Chondrocyte (in vitro differentiated cells): Measurements from ENCODE around the gene KISS1R. TPM values are rescaled to one million over a fixed set of nuclear protein-coding genes. Genes with fewer than 3 reads are reported as not detected.

Source experiments
- DNase-seq: peaks from one replicate; pipeline ENCODE4 v3.0.0; 2021; ENCODE audit warnings: mixed read lengths, low spot score
- H3K27ac Mint-ChIP-seq: one replicate; pipeline ENCODE4 v1.8.0; 2021; ENCODE audit warnings: mild to moderate bottlenecking, moderate library complexity, mixed read lengths; ENCODE audit not compliant: unreplicated experiment
- H3K27me3 Mint-ChIP-seq: 2 replicates; pipeline ENCODE4 v1.8.0; 2021; ENCODE audit warnings: low read depth, mixed read lengths
- H3K36me3 Mint-ChIP-seq: 2 replicates; pipeline ENCODE4 v1.8.0; 2021; ENCODE audit warnings: low read depth, mixed read lengths
- H3K4me1 Mint-ChIP-seq: 2 replicates; pipeline ENCODE4 v1.8.0; 2021; ENCODE audit warnings: low read depth, mild to moderate bottlenecking, mixed read lengths
- H3K4me3 Mint-ChIP-seq: one replicate; pipeline ENCODE4 v1.8.0; 2021; ENCODE audit warnings: mild to moderate bottlenecking, moderate library complexity, mixed read lengths; ENCODE audit not compliant: unreplicated experiment
- H3K9me3 Mint-ChIP-seq: 2 replicates; pipeline ENCODE4 v1.8.0; 2021; ENCODE audit warnings: low read depth, mixed read lengths
- CTCF ChIP-seq: fragments of 200-600 bp; sonication (generic); IDR thresholded peaks from 2 replicates; pipeline ENCODE4 v1.5.0; 2021; ENCODE audit warnings: antibody characterized with exemption, mild to moderate bottlenecking, moderate library complexity
- total RNA-seq: library from RNA; stranded (reverse); gene quantifications from 3 replicates; pipeline ENCODE4 v1.2.1, GENCODE V29; 2021

KISS1R gene
- total RNA-seq, 1 donor from 2014 or later, result 0.17 TPM

- TF ChIP-seq CTCF, result no peak
- Mint-ChIP-seq H3K9me3 (no peaks in the 10 kb centered on the region), H3K27me3 (no peaks in the 10 kb centered on the region), H3K27ac (peak overlapping the region; percentile 45), H3K36me3 (no peaks in the 10 kb centered on the region), H3K4me3 (peak overlapping the region; percentile 72), H3K4me1 (peaks cover 11% of the 10 kb centered on the region)
- DNase-seq, result no peak
Measured at GRCh38 chr19:912181-913079, 4.7 kb upstream of the KISS1R start.

- no peaks in the 10 kb centered on the region for H3K36me3 Mint-ChIP-seq
- no peak for DNase-seq
- no peak for TF ChIP-seq CTCF
- peak within 1 kb of the TSS; percentile 80 for H3K27ac Mint-ChIP-seq
- H3K27me3 Mint-ChIP-seq, result peaks cover 2% of the 10 kb centered on the region
- peak within 1 kb of the TSS; percentile 72 for H3K4me3 Mint-ChIP-seq
- H3K9me3 Mint-ChIP-seq, result no peaks in the 10 kb centered on the region
- peaks cover 13% of the 10 kb centered on the region for H3K4me1 Mint-ChIP-seq
Measured at GRCh38 chr19:913080-913748, 3.9 kb upstream of the KISS1R start, which contains the start of gene R3HDM4. TSS of gene R3HDM4 (minus strand) at chr19:913219. CDS start at chr19:913157, 62 bp downstream.

- no peak overlapping the region for H3K4me3 Mint-ChIP-seq
- no peak overlapping the region for H3K27ac Mint-ChIP-seq
- H3K36me3 Mint-ChIP-seq, result no peaks in the 10 kb centered on the region
- H3K4me1 Mint-ChIP-seq, result peaks cover 11% of the 10 kb centered on the region
- no peaks in the 10 kb centered on the region for H3K9me3 Mint-ChIP-seq
- peaks cover 6% of the 10 kb centered on the region for H3K27me3 Mint-ChIP-seq
- TF ChIP-seq CTCF, result no peak
- DNase-seq, result peak; percentile 73
Measured at GRCh38 chr19:916645-917322, 349 bp upstream of the KISS1R start.

- Mint-ChIP-seq H3K36me3 (no peaks in the 10 kb centered on the region), H3K4me3 (peak overlapping the region; percentile 38), H3K4me1 (peaks cover 14% of the 10 kb centered on the region), H3K27me3 (peaks cover 6% of the 10 kb centered on the region), H3K9me3 (no peaks in the 10 kb centered on the region), H3K27ac (no peak overlapping the region)
- no peak for TF ChIP-seq CTCF
- no peak for DNase-seq
Measured at GRCh38 chr19:918152-918437, 962 bp downstream of the KISS1R start.
